PC-3 (cell line): ENCODE data around the gene BMS1.

Source experiments
- CTCF ChIP-seq: fragments of 300-600 bp; sonication (generic); conservative IDR thresholded peaks from 2 replicates; pipeline ENCODE4 v1.5.1; 2017; ENCODE audit warnings: antibody characterized with exemption, low read depth, mild to moderate bottlenecking, low read length
- EZH2 ChIP-seq: fragments of 300-600 bp; sonication (generic); IDR thresholded peaks from one replicate; pipeline ENCODE4 v1.6.1; 2017; ENCODE audit warnings: antibody characterized with exemption, mild to moderate bottlenecking, low read length; ENCODE audit not compliant: unreplicated experiment

- TF ChIP-seq EZH2 (no peak), CTCF (no peak)
Measured at GRCh38 chr10:42876476-42876875, 93.9 kb downstream of the BMS1 start.
